ENCODE measurements around the gene ZFYVE27. TPM values are rescaled to one million over a fixed set of nuclear protein-coding genes. Genes with fewer than 3 reads are reported as not detected.

Gene ZFYVE27
- total RNA-seq, 1 donor = 22.0 TPM

DNA sequence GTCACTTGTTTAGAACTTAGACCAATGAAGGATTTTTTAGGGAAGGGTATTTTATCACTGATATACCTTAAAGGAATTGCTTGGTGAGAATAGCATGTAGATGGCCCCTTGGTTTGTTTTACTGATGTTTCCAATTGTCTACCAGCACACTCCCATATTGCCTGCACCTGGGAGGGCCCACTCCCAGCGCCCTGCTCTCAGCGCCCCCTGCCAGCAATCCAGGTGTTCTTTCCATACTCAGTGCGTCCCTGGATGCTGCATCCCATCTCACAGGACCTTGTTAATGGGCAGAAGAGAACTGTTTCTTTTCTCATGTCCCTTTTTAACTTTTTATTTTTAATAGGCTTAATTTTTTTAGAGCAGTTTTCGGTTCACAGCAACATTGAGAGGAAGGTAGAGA, 59.0 kb downstream of the ZFYVE27 start:
- TF ChIP-seq, protein P1, sequence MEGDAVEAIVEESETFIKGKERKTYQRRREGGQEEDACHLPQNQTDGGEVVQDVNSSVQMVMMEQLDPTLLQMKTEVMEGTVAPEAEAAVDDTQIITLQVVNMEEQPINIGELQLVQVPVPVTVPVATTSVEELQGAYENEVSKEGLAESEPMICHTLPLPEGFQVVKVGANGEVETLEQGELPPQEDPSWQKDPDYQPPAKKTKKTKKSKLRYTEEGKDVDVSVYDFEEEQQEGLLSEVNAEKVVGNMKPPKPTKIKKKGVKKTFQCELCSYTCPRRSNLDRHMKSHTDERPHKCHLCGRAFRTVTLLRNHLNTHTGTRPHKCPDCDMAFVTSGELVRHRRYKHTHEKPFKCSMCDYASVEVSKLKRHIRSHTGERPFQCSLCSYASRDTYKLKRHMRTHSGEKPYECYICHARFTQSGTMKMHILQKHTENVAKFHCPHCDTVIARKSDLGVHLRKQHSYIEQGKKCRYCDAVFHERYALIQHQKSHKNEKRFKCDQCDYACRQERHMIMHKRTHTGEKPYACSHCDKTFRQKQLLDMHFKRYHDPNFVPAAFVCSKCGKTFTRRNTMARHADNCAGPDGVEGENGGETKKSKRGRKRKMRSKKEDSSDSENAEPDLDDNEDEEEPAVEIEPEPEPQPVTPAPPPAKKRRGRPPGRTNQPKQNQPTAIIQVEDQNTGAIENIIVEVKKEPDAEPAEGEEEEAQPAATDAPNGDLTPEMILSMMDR (IDR thresholded peaks at IDR 0.05; ENCODE audit: insufficient read depth, low read depth, low read length) = no peak
- H3K4me3 ChIP-seq (ENCODE audit: low read depth, low read length) = no peak overlapping the region
- no peak for DNase-seq (ENCODE audit: low read depth)

DNA sequence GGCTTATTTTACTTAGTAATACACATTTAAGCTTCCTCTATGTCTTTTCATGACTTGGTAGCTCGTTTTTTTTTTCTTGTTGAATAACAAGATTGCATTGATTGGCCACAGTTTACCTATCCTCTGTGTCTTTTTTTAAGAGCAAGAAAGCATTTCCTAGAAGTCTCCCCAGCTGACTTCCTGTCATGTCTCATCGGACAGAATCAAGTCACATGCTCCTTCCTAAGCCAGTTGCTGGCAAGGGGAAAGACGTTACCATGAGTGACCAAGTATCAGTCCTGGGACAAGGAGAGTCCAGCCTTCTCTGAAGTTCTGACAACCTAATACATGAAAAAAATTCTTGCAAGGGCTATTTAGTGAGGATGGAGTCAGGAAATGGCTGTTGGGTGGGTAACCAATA, 59.7 kb downstream of the ZFYVE27 start:
- no peak overlapping the region for H3K4me3 ChIP-seq (ENCODE audit: low read depth, low read length)
- TF ChIP-seq, protein P1 (IDR thresholded peaks at IDR 0.05; ENCODE audit: insufficient read depth, low read depth, low read length) = no peak
- DNase-seq (ENCODE audit: low read depth) = no peak

DNA sequence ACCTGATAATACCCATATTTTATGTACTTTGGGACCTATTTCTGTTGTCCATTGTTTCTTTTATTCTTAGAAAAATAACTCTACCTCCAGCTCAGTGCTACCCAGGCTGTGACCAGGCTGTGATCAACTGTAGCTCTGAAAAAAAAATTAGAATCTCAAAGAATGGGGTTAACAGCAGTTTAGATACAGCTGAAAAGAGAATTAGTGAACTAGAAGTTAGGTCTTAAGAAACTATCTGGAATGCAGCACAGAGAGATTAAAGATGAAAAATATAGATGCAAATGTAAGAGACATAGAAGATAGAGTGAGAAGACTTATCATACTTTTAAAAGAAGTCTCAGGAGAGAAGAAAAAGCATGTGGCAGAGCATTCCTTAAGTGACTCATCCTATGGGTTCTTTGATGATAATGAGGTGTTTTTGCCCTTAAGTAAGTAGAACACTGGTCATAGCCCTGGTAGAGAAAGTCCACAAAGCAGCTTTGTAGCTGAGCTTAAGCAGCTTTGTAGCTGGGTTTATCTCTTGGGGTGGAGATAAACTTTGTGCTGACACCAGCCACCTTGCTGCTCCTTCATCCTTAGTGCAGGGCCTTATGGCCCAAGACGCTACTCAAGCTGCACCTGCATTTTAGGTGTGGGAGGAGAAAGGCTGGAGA, 62.2 kb downstream of the ZFYVE27 start:
- no peak for DNase-seq (ENCODE audit: low read depth)
- TF ChIP-seq, protein P1 (IDR thresholded peaks at IDR 0.05; ENCODE audit: insufficient read depth, low read depth, low read length) = no peak
- H3K4me3 ChIP-seq (ENCODE audit: low read depth, low read length) = no peak overlapping the region

DNA sequence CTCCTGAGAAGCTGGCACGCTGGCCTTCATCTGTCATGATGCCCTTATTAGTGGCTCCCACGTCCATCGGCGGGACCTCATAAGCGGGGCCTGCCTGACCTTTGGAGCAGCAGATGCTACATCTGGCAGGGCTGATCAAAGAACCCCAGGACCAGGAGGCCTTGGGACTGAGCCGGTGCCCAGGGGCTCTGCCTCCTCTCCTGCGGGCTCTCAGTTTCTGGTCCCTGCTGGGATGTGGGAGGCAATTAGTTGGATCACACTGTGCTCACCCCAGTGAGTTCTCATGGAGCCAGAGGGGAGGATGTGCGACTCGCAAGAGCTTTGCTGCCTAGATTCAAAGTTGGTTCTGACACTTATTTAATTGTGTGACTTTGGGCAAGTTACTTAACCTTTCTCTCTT, 63.5 kb downstream of the ZFYVE27 start:
- TF ChIP-seq, protein P1 (IDR thresholded peaks at IDR 0.05; ENCODE audit: insufficient read depth, low read depth, low read length) = no peak
- H3K4me3 ChIP-seq (ENCODE audit: low read depth, low read length) = no peak overlapping the region
- DNase-seq (ENCODE audit: low read depth) = no peak

- TF ChIP-seq, protein P1 (IDR thresholded peaks at IDR 0.05; ENCODE audit: insufficient read depth, low read depth, low read length) = no peak
- no peak overlapping the region for H3K4me3 ChIP-seq (ENCODE audit: low read depth, low read length)
- no peak for DNase-seq (ENCODE audit: low read depth)
Measured at GRCh38 chr10:97801422-97801821, 64.5 kb downstream of the ZFYVE27 start.

GRCh38 chr10:97805096-97805884, 68.4 kb downstream of the ZFYVE27 start:
- no peak overlapping the region for H3K4me3 ChIP-seq (ENCODE audit: low read depth, low read length)
- peak; percentile 25 for DNase-seq (ENCODE audit: low read depth)
- TF ChIP-seq, protein P1 (IDR thresholded peaks at IDR 0.05; ENCODE audit: insufficient read depth, low read depth, low read length) = no peak
